RKO (cell line): ENCODE measurements around the gene GFY.

Experiments used
- DNase-seq: peaks from one replicate; pipeline ENCODE4 v3.0.0-alpha.2; 2016; ENCODE audit warnings: low spot score

The GFY gene

GRCh38 chr19:49425178-49425577, at the start of gene GFY:
Gene GFY, plus strand, starts transcription at chr19:49425388. Its CDS starts 1,043 bp downstream, at chr19:49426431.
- DNase-seq, result no peak

- DNase-seq, result no peak
These were observed 46.7 kb upstream of the GFY start for GRCh38 chr19:49378512-49378911.

- no peak for DNase-seq
These were observed 44.8 kb upstream of the GFY start for GRCh38 chr19:49380391-49380790.

- no peak for DNase-seq
These were observed 42.5 kb upstream of the GFY start for GRCh38 chr19:49382639-49383038.

GRCh38 chr19:49383599-49383998, 41.6 kb upstream of the GFY start:
- no peak for DNase-seq

GRCh38 chr19:49387936-49388372, 37.2 kb upstream of the GFY start, which contains the start of gene KASH5:
Gene KASH5, plus strand, starts transcription at chr19:49388249. Its CDS starts 2,635 bp downstream, at chr19:49390884.
- no peak for DNase-seq

GRCh38 chr19:49389406-49389805, 35.8 kb upstream of the GFY start:
- DNase-seq, result no peak

GRCh38 chr19:49390131-49390928, 34.9 kb upstream of the GFY start:
- DNase-seq, result no peak

GRCh38 chr19:49390929-49391359, 34.2 kb upstream of the GFY start:
- DNase-seq, result no peak

GRCh38 chr19:49391581-49392399, 33.4 kb upstream of the GFY start:
- DNase-seq, result peak; percentile 70

GRCh38 chr19:49393881-49394280, 31.3 kb upstream of the GFY start:
- DNase-seq, result no peak

GRCh38 chr19:49395581-49396407, 29.4 kb upstream of the GFY start:
- DNase-seq, result no peak

- DNase-seq, result no peak
These were observed 28.3 kb upstream of the GFY start for GRCh38 chr19:49396738-49397505.

GRCh38 chr19:49398001-49398615, 27.1 kb upstream of the GFY start:
- DNase-seq, result no peak

- DNase-seq, result no peak
These were observed 26.3 kb upstream of the GFY start for GRCh38 chr19:49398931-49399330.

GRCh38 chr19:49400029-49400428, 25.2 kb upstream of the GFY start:
- no peak for DNase-seq

GRCh38 chr19:49403404-49404187, 21.6 kb upstream of the GFY start:
- DNase-seq, result no peak

GRCh38 chr19:49407079-49407478, 18.1 kb upstream of the GFY start:
- DNase-seq, result no peak

- DNase-seq, result no peak
These were observed 17.6 kb upstream of the GFY start for GRCh38 chr19:49407482-49408015.
